ENCODE measurements around the gene MRPL50. TPM values are rescaled to one million over a fixed set of nuclear protein-coding genes. Genes with fewer than 3 reads are reported as not detected.

MRPL50 gene
- total and polyA plus RNA-seq, 9 of the 15 experiments (the other 6 are each of a cell fraction or from before 2014, with no cell fraction given): 17.5 to 107 (median 37.4) TPM

DNA sequence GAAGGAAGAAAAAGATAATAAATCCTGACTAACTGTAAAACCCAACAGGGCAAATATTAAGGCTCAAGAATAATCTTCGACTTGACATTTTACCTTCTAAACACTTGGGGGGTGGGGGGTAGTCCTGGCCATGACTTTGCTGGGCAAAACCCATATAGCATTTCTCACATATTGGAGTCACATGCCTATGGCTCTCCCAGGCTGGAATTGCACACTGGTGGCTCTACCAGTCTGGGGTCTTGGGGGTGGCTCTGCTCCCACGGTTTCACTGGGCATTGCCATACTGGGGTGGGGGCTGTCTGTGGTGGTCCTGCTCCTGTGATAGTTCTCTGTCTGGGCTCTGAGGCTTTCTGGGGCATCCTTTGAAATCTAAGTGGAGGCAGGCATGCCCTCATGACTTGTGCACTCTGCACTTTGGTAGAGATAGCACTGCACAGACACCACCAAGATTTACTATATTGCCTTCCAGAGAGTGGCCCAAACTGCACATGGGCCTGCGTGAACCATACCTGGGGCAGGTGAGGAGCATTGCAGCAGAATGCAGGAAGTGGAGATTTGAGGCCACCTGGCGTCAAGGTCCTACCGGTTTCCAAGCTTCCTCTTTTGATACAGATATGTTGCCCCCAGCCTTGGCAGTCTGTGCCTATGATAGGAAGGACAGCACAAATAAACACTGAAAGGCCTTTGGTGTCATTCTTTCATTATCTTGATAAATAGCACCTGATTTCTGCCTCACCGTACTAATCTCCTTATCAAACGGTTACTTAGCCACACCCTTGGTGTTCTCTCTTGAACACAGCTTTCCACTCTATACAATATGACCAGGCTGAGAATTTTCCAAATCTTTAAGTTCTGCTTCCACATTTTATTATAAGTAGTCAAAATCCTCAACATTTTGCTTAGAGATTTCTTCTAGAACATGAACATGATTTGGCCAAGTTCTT, 43.4 kb downstream of the MRPL50 start (continued):
- TF ChIP-seq, protein P1, sequence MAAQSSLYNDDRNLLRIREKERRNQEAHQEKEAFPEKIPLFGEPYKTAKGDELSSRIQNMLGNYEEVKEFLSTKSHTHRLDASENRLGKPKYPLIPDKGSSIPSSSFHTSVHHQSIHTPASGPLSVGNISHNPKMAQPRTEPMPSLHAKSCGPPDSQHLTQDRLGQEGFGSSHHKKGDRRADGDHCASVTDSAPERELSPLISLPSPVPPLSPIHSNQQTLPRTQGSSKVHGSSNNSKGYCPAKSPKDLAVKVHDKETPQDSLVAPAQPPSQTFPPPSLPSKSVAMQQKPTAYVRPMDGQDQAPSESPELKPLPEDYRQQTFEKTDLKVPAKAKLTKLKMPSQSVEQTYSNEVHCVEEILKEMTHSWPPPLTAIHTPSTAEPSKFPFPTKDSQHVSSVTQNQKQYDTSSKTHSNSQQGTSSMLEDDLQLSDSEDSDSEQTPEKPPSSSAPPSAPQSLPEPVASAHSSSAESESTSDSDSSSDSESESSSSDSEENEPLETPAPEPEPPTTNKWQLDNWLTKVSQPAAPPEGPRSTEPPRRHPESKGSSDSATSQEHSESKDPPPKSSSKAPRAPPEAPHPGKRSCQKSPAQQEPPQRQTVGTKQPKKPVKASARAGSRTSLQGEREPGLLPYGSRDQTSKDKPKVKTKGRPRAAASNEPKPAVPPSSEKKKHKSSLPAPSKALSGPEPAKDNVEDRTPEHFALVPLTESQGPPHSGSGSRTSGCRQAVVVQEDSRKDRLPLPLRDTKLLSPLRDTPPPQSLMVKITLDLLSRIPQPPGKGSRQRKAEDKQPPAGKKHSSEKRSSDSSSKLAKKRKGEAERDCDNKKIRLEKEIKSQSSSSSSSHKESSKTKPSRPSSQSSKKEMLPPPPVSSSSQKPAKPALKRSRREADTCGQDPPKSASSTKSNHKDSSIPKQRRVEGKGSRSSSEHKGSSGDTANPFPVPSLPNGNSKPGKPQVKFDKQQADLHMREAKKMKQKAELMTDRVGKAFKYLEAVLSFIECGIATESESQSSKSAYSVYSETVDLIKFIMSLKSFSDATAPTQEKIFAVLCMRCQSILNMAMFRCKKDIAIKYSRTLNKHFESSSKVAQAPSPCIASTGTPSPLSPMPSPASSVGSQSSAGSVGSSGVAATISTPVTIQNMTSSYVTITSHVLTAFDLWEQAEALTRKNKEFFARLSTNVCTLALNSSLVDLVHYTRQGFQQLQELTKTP (IDR thresholded peaks at IDR 0.05; ENCODE audit: low read depth in 1 of 2, partially characterized antibody in 2 of 2): no peak
- TF ChIP-seq, protein P2, sequence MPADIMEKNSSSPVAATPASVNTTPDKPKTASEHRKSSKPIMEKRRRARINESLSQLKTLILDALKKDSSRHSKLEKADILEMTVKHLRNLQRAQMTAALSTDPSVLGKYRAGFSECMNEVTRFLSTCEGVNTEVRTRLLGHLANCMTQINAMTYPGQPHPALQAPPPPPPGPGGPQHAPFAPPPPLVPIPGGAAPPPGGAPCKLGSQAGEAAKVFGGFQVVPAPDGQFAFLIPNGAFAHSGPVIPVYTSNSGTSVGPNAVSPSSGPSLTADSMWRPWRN (IDR thresholded peaks at IDR 0.05; ENCODE audit: low read depth): no peak
- TF ChIP-seq SMARCA4 (IDR thresholded peaks at IDR 0.05): no peak

Measured in K562 (cell line).